GM12878 (cell line): ENCODE results near the gene PTPRN2.

Experiments used
- CREB1 ChIP-seq: IDR thresholded peaks from 2 replicates; pipeline ENCODE4 v1.6.1; 2012; ENCODE audit warnings: low read depth, mild to moderate bottlenecking, inconsistent platforms
- CTCF ChIP-seq, 3 experiments: IDR thresholded peaks in 2 of 3; conservative IDR thresholded peaks in 1 of 3; 2 replicates each; pipeline ENCODE4 v1.5.1; 2011; ENCODE audit warnings: low read depth in 3 of 3, low read length in 3 of 3, mild to moderate bottlenecking in 3 of 3, control low read depth in 2 of 3, moderate library complexity in 2 of 3, inconsistent platforms in 1 of 3, mixed read lengths in 1 of 3; ENCODE audit not compliant: control insufficient read depth in 2 of 3, insufficient read depth in 1 of 3; ENCODE audit errors: extremely low read depth in 1 of 3
- EZH2 ChIP-seq: IDR thresholded peaks from 2 replicates; pipeline ENCODE4 v1.6.1; 2012; ENCODE audit warnings: low read depth, mild to moderate bottlenecking, control low read depth, inconsistent platforms, low read length, borderline replicate concordance; ENCODE audit not compliant: control insufficient read depth
- FOXM1 ChIP-seq: IDR thresholded peaks from 2 replicates; pipeline ENCODE4 v1.6.1; 2012; ENCODE audit warnings: low read depth, mild to moderate bottlenecking, inconsistent platforms, low read length, moderate library complexity
- JUND ChIP-seq: IDR thresholded peaks from 2 replicates; pipeline ENCODE4 v1.6.1; 2012; ENCODE audit warnings: low read depth, mild to moderate bottlenecking, low read length, improper control_type of control experiment, moderate library complexity
- MAX ChIP-seq: IDR thresholded peaks from 2 replicates; pipeline ENCODE4 v1.6.1; 2012; ENCODE audit warnings: low read depth, low read length, improper control_type of control experiment
- NFYA ChIP-seq: IDR thresholded peaks from 2 replicates; pipeline ENCODE4 v1.6.1; 2011; ENCODE audit warnings: low read depth, mild to moderate bottlenecking, low read length, improper control_type of control experiment, borderline replicate concordance
- RBBP5 ChIP-seq: fragments of 200-600 bp; sonication (generic); conservative IDR thresholded peaks from 2 replicates; pipeline ENCODE4 v1.6.1; 2016
- SIN3A ChIP-seq: IDR thresholded peaks from 2 replicates; pipeline ENCODE4 v1.6.1; 2012; ENCODE audit warnings: low read depth, low read length, improper control_type of control experiment
- SREBF1 ChIP-seq: IDR thresholded peaks from 2 replicates; pipeline ENCODE4 v1.6.1; 2012; ENCODE audit warnings: mild to moderate bottlenecking, low read length
- SUZ12 ChIP-seq: fragments of 200-600 bp; sonication (generic); IDR thresholded peaks from one replicate; pipeline ENCODE4 v1.6.1; 2018; ENCODE audit warnings: antibody characterized with exemption, mild to moderate bottlenecking; ENCODE audit not compliant: unreplicated experiment
- TF ChIP-seq, protein P1 (sequence below): fragments of 450-650 bp; IDR thresholded peaks from 2 replicates; pipeline ENCODE4 v1.6.1; 2017; ENCODE audit warnings: mild to moderate bottlenecking
- TF ChIP-seq, protein P2 (sequence below): IDR thresholded peaks from 2 replicates; pipeline ENCODE4 v1.6.1; 2011; ENCODE audit warnings: low read depth, mild to moderate bottlenecking, low read length, moderate library complexity, borderline replicate concordance; ENCODE audit errors: extremely low read depth

- TF ChIP-seq SIN3A (no peak), NFYA (no peak), CTCF (IDR thresholded peaks at IDR 0.05 in 2 of 3, conservative IDR thresholded peaks at IDR 0.05 in 1 of 3; ENCODE audit: control insufficient read depth in 2 of 3, extremely low read depth in 1 of 3, insufficient read depth in 1 of 3, low read depth in 3 of 3, low read length in 3 of 3) (no peak), FOXM1 (no peak), SREBF1 (no peak), JUND (no peak), EZH2 (no peak), SUZ12 (no peak), MAX (no peak), RBBP5 (no peak), CREB1 (no peak)
- TF ChIP-seq, protein P1, sequence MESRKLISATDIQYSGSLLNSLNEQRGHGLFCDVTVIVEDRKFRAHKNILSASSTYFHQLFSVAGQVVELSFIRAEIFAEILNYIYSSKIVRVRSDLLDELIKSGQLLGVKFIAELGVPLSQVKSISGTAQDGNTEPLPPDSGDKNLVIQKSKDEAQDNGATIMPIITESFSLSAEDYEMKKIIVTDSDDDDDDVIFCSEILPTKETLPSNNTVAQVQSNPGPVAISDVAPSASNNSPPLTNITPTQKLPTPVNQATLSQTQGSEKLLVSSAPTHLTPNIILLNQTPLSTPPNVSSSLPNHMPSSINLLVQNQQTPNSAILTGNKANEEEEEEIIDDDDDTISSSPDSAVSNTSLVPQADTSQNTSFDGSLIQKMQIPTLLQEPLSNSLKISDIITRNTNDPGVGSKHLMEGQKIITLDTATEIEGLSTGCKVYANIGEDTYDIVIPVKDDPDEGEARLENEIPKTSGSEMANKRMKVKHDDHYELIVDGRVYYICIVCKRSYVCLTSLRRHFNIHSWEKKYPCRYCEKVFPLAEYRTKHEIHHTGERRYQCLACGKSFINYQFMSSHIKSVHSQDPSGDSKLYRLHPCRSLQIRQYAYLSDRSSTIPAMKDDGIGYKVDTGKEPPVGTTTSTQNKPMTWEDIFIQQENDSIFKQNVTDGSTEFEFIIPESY = no peak
- TF ChIP-seq, protein P2, sequence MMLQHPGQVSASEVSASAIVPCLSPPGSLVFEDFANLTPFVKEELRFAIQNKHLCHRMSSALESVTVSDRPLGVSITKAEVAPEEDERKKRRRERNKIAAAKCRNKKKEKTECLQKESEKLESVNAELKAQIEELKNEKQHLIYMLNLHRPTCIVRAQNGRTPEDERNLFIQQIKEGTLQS = no peak
Observed at GRCh38 chr7:157972914-157973313, 614.7 kb downstream of the PTPRN2 start.
